ENCODE measurements around the gene PDE12. TPM values are rescaled to one million over a fixed set of nuclear protein-coding genes. Genes with fewer than 3 reads are reported as not detected.
"Not testable (repeated sequence)": the region's sequence is repeated elsewhere in the genome, so short reads cannot be mapped to it uniquely, and the experiment has no call there.

Gene PDE12
- total RNA-seq, 1 donor from 2014 or later, result 28.6 TPM

DNA sequence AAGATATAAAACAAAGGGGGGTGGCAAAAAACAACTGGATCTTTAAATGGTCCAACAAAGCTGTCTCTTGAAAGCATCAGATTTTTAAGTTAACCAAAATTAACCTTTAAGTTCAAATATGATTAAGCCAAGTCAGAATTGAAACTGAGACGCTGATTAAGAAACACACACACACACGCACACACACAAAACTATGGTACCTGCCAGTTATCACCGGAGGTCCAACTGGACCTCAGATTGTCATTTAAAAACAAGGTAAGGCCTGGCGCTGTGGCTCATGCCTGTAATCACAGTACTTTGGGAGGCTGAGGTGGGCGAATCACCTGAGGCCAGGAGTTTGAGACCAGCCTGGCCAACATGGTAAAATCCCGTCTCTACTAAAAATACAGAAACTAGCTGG, 30.7 kb downstream of the PDE12 start:
- DNase-seq (ENCODE audit: low spot score), result no peak

DNA sequence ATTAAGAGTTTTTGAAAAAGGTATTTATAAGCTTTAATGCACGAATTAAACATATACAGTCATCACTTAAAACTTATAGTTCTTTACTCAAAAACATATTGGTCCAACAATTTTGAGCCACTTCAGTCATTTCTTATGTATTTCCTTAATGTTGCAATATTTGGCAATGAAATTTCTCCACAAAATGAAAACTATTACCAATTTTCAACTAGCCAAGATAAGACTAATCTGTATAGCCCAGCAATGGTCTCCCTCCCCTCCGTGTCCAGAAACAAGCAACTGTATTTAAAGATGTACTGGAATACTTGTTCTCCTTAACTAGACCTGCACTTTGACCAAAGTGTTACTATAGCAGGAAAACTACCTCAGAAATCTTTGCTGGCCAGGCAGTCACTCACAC, 31.8 kb downstream of the PDE12 start:
- no peak for DNase-seq (ENCODE audit: low spot score)

DNA sequence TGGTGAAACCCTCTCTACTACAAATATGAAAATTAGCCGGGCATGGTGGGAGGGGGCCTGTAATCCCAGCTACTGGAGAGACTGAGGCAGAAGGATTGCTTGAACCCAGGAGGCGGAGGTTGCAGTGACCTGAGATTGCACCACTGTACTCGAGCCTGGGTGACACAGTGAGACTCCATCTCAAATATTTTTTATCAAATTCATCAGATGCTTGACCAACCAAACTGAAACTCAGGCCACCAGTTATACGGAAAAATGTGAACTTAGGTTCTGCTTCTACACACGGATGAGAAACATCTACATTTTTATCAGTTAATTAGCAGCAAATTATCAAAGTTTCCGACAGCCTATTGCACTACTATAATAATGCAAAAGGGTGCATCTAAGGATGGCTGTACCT, 36.2 kb downstream of the PDE12 start:
- DNase-seq (ENCODE audit: low spot score), result no peak

DNA sequence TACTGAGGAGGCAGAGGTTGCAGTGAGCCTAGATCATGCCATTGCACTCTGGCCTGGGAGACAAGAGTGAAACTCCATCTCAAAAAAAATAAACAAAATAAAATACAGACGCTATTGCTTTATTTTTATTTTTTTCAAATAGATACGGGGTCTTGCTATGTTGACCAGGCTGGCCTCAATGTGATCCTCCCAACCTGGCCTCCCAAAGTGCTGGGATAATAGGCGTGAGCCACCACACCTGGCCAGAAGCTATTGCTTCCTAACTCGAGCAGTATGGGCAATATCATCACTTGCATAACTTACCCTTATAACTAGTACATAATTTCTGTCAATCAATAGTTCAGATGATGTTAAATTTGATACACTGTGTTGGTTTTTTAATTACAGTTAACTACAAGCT, 38.1 kb downstream of the PDE12 start:
- DNase-seq (ENCODE audit: low spot score), result no peak

DNA sequence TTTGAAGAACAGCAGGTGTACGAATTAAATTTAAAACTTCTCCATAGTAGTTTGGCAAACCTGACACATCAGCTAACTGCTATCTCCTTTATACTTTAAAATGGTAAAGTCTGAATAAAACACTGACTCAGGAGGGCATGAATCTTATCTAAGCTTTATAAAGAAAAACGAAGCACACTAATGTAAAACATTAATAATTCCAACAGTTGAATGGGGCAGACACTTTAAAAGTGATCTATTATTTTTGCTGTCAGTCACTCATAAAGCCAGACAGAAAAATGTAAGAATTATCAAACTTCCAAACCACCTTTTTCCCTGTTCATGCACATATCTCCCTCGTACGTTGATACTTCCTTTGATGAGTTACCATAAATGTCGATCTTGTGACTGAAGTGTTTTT, 38.5 kb downstream of the PDE12 start:
- DNase-seq (ENCODE audit: low spot score), result no peak

DNA sequence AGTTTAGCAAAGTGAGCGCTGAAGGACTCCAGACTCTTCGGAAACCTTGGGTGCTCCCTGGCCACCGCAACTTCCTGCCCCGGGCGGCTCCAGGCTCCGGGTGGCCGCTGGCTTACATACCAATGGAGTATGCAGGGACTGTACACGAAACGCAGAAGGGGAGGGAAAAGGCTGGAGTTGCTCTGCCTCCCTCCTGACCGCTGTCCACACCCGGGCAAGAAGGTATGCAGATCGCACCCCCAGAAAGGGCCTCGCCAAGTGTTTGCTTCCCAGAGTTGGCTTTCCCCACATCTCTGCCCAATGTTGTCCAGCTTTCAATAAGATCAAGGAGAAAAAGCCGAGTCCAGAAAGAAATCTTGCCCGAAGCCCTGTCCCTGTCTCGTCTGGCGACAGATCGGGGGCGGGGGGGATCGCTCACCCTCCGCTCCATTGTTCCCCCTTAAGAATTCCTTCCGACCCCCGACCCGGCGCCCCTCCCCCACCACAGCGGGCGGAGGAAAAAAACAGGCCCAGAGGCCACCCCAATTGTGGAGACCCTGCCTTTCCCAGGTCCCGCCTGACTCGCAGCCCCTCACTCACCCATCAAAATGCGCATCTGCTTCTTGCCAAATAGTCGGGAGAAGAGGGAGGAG, 40.5 kb downstream of the PDE12 start:
- DNase-seq (ENCODE audit: low spot score), result peak; percentile 82

DNA sequence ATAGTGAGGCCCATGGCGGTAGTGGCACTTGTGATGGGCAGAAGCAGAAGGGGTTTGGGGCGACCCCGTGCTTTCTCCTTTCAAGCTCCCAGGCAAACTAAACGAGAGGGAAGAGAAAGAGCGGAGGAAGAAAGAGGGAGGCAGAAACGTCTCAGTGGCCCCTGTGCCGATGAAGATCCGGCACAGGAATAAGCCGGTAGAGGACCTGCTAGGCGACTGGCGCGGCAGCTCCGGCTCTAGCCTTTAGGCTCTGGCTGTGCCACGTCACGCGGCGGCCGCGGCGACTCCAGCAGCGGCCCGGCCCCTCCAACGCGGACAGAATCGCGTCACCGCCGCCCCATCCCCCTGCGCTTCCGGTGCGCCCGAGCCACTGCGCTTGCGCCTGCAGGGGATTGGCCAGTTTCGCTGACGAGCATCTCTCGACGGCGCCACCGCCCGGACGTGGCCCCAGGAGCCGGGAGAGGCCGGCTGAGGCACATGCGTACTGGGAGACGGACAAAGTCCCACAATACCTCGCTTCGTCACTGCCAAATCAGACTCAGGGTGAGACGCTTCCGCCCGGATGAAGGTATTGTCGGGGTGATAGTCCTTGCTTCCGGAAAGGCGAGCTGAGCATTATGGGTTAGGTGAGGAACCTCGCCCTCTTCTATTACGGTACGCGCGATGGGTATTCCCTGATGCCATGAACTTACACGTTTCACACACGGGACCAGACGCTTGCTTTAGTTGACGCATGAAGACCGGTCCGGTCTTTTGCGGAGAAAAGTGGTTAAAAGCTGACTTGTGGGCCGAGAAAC, 41.3 kb downstream of the PDE12 start, which contains the start of gene ARF4:
ARF4 (minus strand) TSS at position 218 of the 797 bp plus-strand sequence; CDS start at position 14, 204 bp downstream.
- peak; percentile 100 for DNase-seq (ENCODE audit: low spot score)

DNA sequence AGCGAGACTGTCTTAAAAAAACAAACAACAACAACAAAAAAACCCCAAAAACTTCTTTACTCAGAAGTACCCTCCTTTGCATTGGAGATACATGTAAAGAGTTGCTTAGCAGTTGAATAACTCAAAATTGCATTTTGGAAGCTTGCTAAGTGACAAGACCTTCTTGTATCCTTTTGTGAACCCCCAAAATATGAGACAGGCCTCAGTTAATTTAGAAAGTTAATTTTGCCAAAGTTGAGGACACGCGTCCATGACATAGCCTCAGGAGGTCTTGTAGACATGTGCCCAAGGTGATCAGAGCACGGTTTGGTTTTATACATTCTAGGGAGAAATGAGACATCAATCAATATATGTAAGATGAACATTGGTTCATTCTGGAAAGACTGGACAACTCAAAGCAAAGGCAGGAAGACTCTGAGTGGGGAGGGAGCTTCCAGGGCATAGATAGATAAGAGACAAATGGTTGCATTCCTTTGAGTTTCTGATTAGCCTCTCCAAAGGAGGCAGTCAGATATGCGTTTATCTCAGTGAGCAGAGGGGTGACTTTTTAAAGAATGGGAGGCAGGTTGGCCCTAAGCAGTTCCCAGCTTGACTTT, 42.8 kb downstream of the PDE12 start:
- no peak for DNase-seq (ENCODE audit: low spot score)

DNA sequence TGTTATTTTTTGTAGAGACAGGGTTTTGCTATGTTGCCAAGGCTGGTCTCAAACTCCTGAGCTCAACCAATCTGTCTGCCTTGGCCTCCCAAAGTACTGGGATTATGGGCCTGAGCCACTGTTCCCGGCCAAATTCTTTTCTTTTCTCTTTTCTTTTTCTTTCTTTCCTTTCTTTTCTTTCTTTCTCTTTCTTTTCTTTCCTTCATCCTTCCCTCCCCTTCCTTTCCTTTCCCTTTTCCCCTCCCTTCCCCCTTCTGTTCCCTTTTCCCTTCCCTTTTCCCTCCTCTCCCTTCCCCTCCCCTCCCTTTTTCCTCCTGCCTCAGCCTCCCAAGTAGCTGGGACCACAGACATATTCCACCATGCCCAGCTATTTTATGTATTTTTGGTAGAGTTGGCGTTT, 44.1 kb downstream of the PDE12 start:
- DNase-seq (ENCODE audit: low spot score), result no peak

DNA sequence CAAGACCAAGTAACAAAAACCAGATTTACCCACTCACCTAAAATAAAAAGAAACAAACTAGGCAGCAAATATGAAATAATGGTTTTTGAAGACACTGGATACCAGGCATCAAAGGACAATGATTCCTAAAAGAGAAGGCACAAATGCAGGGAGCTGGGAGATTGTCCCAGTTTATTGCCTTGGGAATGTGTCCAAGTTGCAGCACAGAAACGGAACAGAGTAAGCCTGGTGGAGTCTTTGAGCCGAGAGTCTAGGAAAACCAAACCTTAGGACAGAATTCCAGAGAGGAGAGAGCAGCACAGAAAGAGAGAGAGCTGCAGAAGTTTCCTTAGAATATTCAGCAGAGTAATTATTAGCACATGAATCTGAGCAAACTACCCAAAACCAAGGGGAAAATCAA, 48.9 kb downstream of the PDE12 start:
- DNase-seq (ENCODE audit: low spot score), result no peak

DNA sequence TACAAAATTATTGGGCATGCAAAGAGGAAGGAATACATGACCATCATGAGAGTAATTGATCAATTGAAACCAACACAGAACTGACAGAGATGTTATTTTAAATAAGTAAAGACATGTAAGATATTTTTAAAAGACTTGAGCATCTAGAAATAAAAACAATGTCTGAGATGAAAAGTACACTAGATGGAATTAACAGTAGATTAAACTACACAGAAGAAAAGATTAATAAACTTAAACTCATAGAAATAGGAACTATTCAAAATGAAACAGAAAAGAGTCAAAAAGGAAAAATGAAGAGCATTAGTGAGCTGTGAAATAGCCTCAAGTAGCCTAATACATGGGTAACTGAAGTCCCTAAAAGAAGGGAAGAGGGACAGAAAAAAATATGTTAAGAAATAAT, 49.6 kb downstream of the PDE12 start:
- no peak for DNase-seq (ENCODE audit: low spot score)

DNA sequence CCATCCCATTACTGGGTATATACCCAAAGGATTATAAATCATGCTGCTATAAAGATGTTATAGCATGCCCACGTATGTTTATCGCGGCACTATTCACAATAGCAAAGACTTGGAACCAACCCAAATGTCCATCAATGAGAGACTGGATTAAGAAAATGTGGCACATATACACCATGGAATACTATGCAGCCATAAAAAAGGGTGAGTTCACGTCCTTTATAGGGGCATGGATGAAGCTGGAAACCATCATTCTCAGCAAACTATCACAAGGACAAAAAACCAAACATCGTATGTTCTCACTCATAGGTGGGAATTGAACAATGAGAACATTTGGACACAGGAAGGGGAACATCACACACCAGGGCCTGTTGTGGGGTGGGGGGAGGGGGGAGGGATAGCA, 55.8 kb downstream of the PDE12 start:
- not testable (repeated sequence) for DNase-seq (ENCODE audit: low spot score)

DNA sequence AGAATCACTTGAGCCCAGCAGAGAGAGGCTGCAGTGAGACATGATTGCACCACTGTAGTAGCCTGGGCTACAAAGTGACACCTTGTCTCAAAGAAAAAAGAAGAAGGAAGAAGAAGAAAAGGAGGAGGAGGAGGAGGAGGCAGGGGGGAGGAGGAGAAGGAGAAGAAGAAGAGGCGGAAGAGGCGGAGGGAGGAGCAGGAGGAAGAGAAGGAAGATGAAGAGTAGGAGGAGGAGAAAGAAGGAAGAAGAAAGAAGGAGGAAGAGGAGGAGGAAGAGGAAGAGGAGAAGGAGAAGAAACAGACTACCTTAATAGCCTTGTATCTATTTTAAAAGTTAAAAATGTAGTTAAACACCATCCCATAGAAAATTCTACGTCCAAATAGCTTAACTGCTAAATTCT, 60.2 kb downstream of the PDE12 start:
- no peak for DNase-seq (ENCODE audit: low spot score)

Other genes with a start within 250 kb of the PDE12 start
- gene DNAH12, start 11.9 kb upstream of the PDE12 start, total RNA-seq, result 0.70 TPM
- gene ARF4, start 41.1 kb downstream of the PDE12 start, total RNA-seq, result 130 TPM
- 50.9 TPM for gene DENND6A, start 136.8 kb downstream of the PDE12 start, total RNA-seq
- 159 TPM for gene SLMAP, start 200.0 kb downstream of the PDE12 start, total RNA-seq

Data from ureter (tissue), 1 donor.